ENCODE measurements around the gene MINK1. TPM values are rescaled to one million over a fixed set of nuclear protein-coding genes. Genes with fewer than 3 reads are reported as not detected.
A peak's percentile ranks its signal among the peaks of the same experiment; 100 is the strongest.

MINK1 gene
- total and polyA plus RNA-seq, 2 of the 8 experiments (the other 6 are each of a cell fraction or from before 2014, with no cell fraction given): 26.9 to 77.7 TPM

DNA sequence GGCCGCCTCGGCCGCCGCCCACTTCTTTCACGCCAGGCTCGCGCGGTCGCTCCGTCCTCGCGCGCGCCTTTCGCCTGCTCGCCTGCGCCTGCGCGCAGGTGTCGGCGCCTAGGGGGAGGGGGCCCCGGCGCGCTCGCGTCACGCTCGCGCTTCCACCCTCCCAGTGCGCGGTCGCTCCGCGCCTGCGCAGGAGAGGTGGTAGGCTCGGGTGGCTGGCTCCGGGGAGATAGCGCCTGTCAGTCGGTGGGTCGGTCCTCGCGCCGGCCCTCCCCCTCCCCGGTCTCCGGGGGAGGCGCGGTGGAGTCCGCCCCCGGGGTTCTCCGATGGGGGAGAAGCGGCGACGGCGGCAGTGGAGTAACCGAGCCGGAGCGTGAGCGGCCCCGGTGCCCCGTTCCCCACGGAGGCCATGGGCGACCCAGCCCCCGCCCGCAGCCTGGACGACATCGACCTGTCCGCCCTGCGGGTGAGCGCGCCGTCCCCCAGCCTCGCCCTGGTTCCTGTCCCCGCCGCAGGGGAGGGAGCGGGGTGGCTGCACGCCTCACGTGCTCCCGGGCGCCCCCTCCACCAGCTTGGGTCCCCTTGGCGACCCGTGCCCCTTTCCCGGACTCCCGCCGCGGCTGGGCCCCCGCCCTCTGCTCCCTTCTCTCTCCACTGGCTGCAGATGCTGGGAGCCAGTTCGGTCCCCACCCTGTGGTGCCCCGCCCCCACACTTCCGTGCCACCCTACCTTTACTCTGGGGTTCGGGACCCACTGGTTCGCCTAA lies at the start of gene MINK1 (continued):
- TF ChIP-seq POLR2AphosphoS5 (IDR thresholded peaks at IDR 0.05; ENCODE audit: low read depth, low read length) (no peak), RAD21 (IDR thresholded peaks at IDR 0.05 in 1 of 2, conservative IDR thresholded peaks at IDR 0.05 in 1 of 2; ENCODE audit: low read depth in 2 of 2, low read length in 2 of 2) (no peak), BCL11A (IDR thresholded peaks at IDR 0.05; ENCODE audit: low read depth in 2 of 2, low read length in 2 of 2) (no peak), KDM5A (IDR thresholded peaks at IDR 0.05; ENCODE audit: low read length) (no peak), ASH2L (IDR thresholded peaks at IDR 0.05; ENCODE audit: low read length) (peak; percentile 74), NRF1 (IDR thresholded peaks at IDR 0.05; ENCODE audit: low read depth, low read length) (peak; percentile 89)
- TF ChIP-seq, protein P1, sequence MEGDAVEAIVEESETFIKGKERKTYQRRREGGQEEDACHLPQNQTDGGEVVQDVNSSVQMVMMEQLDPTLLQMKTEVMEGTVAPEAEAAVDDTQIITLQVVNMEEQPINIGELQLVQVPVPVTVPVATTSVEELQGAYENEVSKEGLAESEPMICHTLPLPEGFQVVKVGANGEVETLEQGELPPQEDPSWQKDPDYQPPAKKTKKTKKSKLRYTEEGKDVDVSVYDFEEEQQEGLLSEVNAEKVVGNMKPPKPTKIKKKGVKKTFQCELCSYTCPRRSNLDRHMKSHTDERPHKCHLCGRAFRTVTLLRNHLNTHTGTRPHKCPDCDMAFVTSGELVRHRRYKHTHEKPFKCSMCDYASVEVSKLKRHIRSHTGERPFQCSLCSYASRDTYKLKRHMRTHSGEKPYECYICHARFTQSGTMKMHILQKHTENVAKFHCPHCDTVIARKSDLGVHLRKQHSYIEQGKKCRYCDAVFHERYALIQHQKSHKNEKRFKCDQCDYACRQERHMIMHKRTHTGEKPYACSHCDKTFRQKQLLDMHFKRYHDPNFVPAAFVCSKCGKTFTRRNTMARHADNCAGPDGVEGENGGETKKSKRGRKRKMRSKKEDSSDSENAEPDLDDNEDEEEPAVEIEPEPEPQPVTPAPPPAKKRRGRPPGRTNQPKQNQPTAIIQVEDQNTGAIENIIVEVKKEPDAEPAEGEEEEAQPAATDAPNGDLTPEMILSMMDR (IDR thresholded peaks at IDR 0.05; ENCODE audit: control extremely low read depth in 1 of 3, insufficient read depth in 1 of 3, low read depth in 1 of 3, low read length in 3 of 3): 0 out of 4 replicates have a peak, but pooled peaks of 1 of the 3 experiments have one; percentile 5
